ENCODE results near the gene SECISBP2L.
A peak's percentile ranks its signal among the peaks of the same experiment; 100 is the strongest.

Gene SECISBP2L

GRCh38 chr15:49023354-49023753, 22.9 kb downstream of the SECISBP2L start:
- Histone ChIP-seq H3K4me1 (ENCODE audit: low read length) (peaks cover 33% of the 10 kb centered on the region), H3K4me3 (ENCODE audit: low read length) (no peak overlapping the region; the same call in 1 of the 2 replicates), H3K9ac (ENCODE audit: low read length) (peak overlapping the region; percentile 56), H3K36me3 (replicated peaks; ENCODE audit: insufficient read depth, low read length) (peaks cover 8% of the 10 kb centered on the region; the same call in 1 of the 2 replicates), H3K27me3 (replicated peaks; ENCODE audit: insufficient read depth, low read length) (no peaks in the 10 kb centered on the region), H3K9me2 (replicated peaks; ENCODE audit: insufficient read depth, low read length) (no peaks in the 10 kb centered on the region), H3K9me3 (replicated peaks; ENCODE audit: insufficient read depth, low read length) (no peaks in the 10 kb centered on the region), H3K27ac (ENCODE audit: low read length) (peak overlapping the region; percentile 90), H2AFZ (ENCODE audit: low read length) (no peak overlapping the region), H3K79me2 (ENCODE audit: low read length) (peaks cover 19% of the 10 kb centered on the region), H3K4me2 (ENCODE audit: low read depth, low read length) (peak overlapping the region; percentile 58), H4K20me1 (ENCODE audit: insufficient read depth, low read length) (no peaks in the 10 kb centered on the region), H3F3A (ENCODE audit: insufficient read depth, low read length) (peaks cover 24% of the 10 kb centered on the region; the same call in 1 of the 2 replicates)
- TF ChIP-seq EZH2phosphoT487 (IDR thresholded peaks at IDR 0.05; ENCODE audit: low read length) = no peak
- TF ChIP-seq, protein P1, sequence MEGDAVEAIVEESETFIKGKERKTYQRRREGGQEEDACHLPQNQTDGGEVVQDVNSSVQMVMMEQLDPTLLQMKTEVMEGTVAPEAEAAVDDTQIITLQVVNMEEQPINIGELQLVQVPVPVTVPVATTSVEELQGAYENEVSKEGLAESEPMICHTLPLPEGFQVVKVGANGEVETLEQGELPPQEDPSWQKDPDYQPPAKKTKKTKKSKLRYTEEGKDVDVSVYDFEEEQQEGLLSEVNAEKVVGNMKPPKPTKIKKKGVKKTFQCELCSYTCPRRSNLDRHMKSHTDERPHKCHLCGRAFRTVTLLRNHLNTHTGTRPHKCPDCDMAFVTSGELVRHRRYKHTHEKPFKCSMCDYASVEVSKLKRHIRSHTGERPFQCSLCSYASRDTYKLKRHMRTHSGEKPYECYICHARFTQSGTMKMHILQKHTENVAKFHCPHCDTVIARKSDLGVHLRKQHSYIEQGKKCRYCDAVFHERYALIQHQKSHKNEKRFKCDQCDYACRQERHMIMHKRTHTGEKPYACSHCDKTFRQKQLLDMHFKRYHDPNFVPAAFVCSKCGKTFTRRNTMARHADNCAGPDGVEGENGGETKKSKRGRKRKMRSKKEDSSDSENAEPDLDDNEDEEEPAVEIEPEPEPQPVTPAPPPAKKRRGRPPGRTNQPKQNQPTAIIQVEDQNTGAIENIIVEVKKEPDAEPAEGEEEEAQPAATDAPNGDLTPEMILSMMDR (IDR thresholded peaks at IDR 0.05; ENCODE audit: low read length) = no peak
- no peak for TF ChIP-seq EZH2 (optimal IDR thresholded peaks at IDR 0.05; ENCODE audit: low read depth, low read length)
- DNase-seq = peak; percentile 91

GRCh38 chr15:49015896-49016295, 30.4 kb downstream of the SECISBP2L start:
- H3K9me3 ChIP-seq (replicated peaks; ENCODE audit: insufficient read depth, low read length) = no peaks in the 10 kb centered on the region
- no peaks in the 10 kb centered on the region for H3F3A ChIP-seq (ENCODE audit: insufficient read depth, low read length)
- no peak overlapping the region for H3K4me3 ChIP-seq (ENCODE audit: low read length)
- H3K9ac ChIP-seq (ENCODE audit: low read length) = no peak overlapping the region
- H3K79me2 ChIP-seq (ENCODE audit: low read length) = peaks cover under 1% of the 10 kb centered on the region; the same call in 1 of the 2 replicates
- no peak overlapping the region for H2AFZ ChIP-seq (ENCODE audit: low read length)
- H3K27ac ChIP-seq (ENCODE audit: low read length) = no peak overlapping the region
- no peaks in the 10 kb centered on the region for H3K4me1 ChIP-seq (ENCODE audit: low read length)
- TF ChIP-seq EZH2 (optimal IDR thresholded peaks at IDR 0.05; ENCODE audit: low read depth, low read length) (no peak), EZH2phosphoT487 (IDR thresholded peaks at IDR 0.05; ENCODE audit: low read length) (no peak)
- TF ChIP-seq, protein P1 (IDR thresholded peaks at IDR 0.05; ENCODE audit: low read length) = no peak
- H3K27me3 ChIP-seq (replicated peaks; ENCODE audit: insufficient read depth, low read length) = no peaks in the 10 kb centered on the region
- H3K4me2 ChIP-seq (ENCODE audit: low read depth, low read length) = no peak overlapping the region
- DNase-seq = no peak
- H3K9me2 ChIP-seq (replicated peaks; ENCODE audit: insufficient read depth, low read length) = no peaks in the 10 kb centered on the region
- peaks cover 13% of the 10 kb centered on the region; the same call in 1 of the 2 replicates for H3K36me3 ChIP-seq (replicated peaks; ENCODE audit: insufficient read depth, low read length)
- no peaks in the 10 kb centered on the region for H4K20me1 ChIP-seq (ENCODE audit: insufficient read depth, low read length)

GRCh38 chr15:48999314-48999713, 46.9 kb downstream of the SECISBP2L start:
- H3K4me2 ChIP-seq (ENCODE audit: low read depth, low read length) = no peak overlapping the region
- no peaks in the 10 kb centered on the region for H3K79me2 ChIP-seq (ENCODE audit: low read length)
- H3K9me2 ChIP-seq (replicated peaks; ENCODE audit: insufficient read depth, low read length) = no peaks in the 10 kb centered on the region

More at GRCh38 chr15:48999314-48999713, 46.9 kb downstream of the SECISBP2L start:
- TF ChIP-seq, protein P1 (IDR thresholded peaks at IDR 0.05; ENCODE audit: low read length) = no peak
- no peak for TF ChIP-seq EZH2 (optimal IDR thresholded peaks at IDR 0.05; ENCODE audit: low read depth, low read length)
- no peak for TF ChIP-seq EZH2phosphoT487 (IDR thresholded peaks at IDR 0.05; ENCODE audit: low read length)
- Histone ChIP-seq H3K4me1 (ENCODE audit: low read length) (no peaks in the 10 kb centered on the region), H3K4me3 (ENCODE audit: low read length) (no peak overlapping the region), H3K27me3 (replicated peaks; ENCODE audit: insufficient read depth, low read length) (no peaks in the 10 kb centered on the region), H3F3A (ENCODE audit: insufficient read depth, low read length) (no peaks in the 10 kb centered on the region), H4K20me1 (ENCODE audit: insufficient read depth, low read length) (no peaks in the 10 kb centered on the region), H3K27ac (ENCODE audit: low read length) (no peak overlapping the region), H3K9me3 (replicated peaks; ENCODE audit: insufficient read depth, low read length) (no peaks in the 10 kb centered on the region), H3K36me3 (replicated peaks; ENCODE audit: insufficient read depth, low read length) (no peaks in the 10 kb centered on the region; the same call in 1 of the 2 replicates), H2AFZ (ENCODE audit: low read length) (no peak overlapping the region), H3K9ac (ENCODE audit: low read length) (no peak overlapping the region)
- DNase-seq = no peak
